DND-41 (cell line): ENCODE results near the gene PPP1R12C.

Experiments
- CTCF ChIP-seq: IDR thresholded peaks from 2 replicates; pipeline ENCODE4 v1.5.1; 2012; ENCODE audit warnings: borderline replicate concordance, low read length, moderate library complexity, mild to moderate bottlenecking; ENCODE audit not compliant: poor library complexity, severe bottlenecking; ENCODE audit errors: extremely low read depth
- EZH2 ChIP-seq: IDR thresholded peaks from 3 replicates; pipeline ENCODE4 v1.6.1; 2012; ENCODE audit warnings: borderline replicate concordance, low read depth, mild to moderate bottlenecking, moderate library complexity, low read length, inconsistent platforms; ENCODE audit not compliant: severe bottlenecking

- TF ChIP-seq CTCF (no peak), EZH2 (no peak)
These were observed 76.2 kb downstream of the PPP1R12C start for GRCh38 chr19:55041244-55041626.
